ENCODE data around the gene EHD4.

The EHD4 gene

DNA sequence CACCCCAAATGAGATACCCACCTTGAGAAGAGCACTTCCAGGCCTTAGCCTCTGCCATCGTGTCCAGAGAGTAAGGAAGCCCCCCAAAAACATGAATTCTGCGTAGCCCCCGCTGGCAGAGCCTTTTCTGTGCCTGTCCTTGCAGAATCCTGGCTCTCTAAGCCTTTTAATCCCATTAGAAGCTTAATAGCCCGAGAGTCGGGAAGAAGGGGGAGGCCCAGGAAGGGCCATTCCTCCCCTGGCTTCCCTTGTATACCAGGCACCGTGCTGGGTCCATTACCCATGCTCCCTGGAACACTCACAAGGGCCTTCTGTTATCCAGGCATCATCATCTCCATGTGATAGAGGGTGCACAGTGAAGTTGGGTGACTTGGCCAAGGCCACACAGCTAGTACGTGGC is 85.6 kb downstream of the EHD4 start:
- no peak for TF ChIP-seq ZNF248 (tag by site-specific recombination; IDR thresholded peaks at IDR 0.05)
- no peak for TF ChIP-seq ZNF513 (tag by site-specific recombination; IDR thresholded peaks at IDR 0.05)
- TF ChIP-seq ZNF239 (tag by site-specific recombination; IDR thresholded peaks at IDR 0.05), result no peak
- TF ChIP-seq IKZF3 (tag by site-specific recombination; IDR thresholded peaks at IDR 0.05), result no peak
- TF ChIP-seq ZBTB20 (tag by site-specific recombination; IDR thresholded peaks at IDR 0.05), result no peak
- TF ChIP-seq, protein P1, sequence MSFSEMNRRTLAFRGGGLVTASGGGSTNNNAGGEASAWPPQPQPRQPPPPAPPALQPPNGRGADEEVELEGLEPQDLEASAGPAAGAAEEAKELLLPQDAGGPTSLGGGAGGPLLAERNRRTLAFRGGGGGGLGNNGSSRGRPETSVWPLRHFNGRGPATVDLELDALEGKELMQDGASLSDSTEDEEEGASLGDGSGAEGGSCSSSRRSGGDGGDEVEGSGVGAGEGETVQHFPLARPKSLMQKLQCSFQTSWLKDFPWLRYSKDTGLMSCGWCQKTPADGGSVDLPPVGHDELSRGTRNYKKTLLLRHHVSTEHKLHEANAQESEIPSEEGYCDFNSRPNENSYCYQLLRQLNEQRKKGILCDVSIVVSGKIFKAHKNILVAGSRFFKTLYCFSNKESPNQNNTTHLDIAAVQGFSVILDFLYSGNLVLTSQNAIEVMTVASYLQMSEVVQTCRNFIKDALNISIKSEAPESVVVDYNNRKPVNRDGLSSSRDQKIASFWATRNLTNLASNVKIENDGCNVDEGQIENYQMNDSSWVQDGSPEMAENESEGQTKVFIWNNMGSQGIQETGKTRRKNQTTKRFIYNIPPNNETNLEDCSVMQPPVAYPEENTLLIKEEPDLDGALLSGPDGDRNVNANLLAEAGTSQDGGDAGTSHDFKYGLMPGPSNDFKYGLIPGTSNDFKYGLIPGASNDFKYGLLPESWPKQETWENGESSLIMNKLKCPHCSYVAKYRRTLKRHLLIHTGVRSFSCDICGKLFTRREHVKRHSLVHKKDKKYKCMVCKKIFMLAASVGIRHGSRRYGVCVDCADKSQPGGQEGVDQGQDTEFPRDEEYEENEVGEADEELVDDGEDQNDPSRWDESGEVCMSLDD (tag by site-specific recombination; IDR thresholded peaks at IDR 0.05), result no peak
- Histone ChIP-seq H3K9me3 (ENCODE audit: control insufficient read depth, insufficient read depth, low read depth, low read length) (no peaks in the 10 kb centered on the region), H3K4me1 (ENCODE audit: control insufficient read depth, insufficient read depth, low read length) (no peaks in the 10 kb centered on the region), H3K36me3 (ENCODE audit: control insufficient read depth in 2 of 2, insufficient read depth in 1 of 2, low read length in 2 of 2) (no peaks in the 10 kb centered on the region), H3K4me3 (ENCODE audit: low read depth, low read length) (no peak overlapping the region), H3K27ac (ENCODE audit: extremely low read depth, low read depth, low read length) (no peak overlapping the region)
- ChIA-PET POLR2A (no interaction called here), CTCF (interaction anchor here (0.6 kb wide), 1 partner anchor 251 kb away, joined by 3 read pairs; no protein-coding TSS in a partner anchor)

GRCh38 chr15:41885841-41886240 is 86.5 kb downstream of the EHD4 start:
- TF ChIP-seq SP2 (tag by site-specific recombination; IDR thresholded peaks at IDR 0.05), result no peak
- TF ChIP-seq, protein P2, sequence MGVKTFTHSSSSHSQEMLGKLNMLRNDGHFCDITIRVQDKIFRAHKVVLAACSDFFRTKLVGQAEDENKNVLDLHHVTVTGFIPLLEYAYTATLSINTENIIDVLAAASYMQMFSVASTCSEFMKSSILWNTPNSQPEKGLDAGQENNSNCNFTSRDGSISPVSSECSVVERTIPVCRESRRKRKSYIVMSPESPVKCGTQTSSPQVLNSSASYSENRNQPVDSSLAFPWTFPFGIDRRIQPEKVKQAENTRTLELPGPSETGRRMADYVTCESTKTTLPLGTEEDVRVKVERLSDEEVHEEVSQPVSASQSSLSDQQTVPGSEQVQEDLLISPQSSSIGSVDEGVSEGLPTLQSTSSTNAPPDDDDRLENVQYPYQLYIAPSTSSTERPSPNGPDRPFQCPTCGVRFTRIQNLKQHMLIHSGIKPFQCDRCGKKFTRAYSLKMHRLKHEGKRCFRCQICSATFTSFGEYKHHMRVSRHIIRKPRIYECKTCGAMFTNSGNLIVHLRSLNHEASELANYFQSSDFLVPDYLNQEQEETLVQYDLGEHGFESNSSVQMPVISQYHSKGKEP (tag by site-specific recombination; IDR thresholded peaks at IDR 0.05), result no peak
- no peak for TF ChIP-seq ZFHX2 (tag by site-specific recombination; conservative IDR thresholded peaks at IDR 0.05)
- no peak for TF ChIP-seq ELK4 (IDR thresholded peaks at IDR 0.05; ENCODE audit: borderline replicate concordance, low read depth, low read length)
- no peak for TF ChIP-seq ZSCAN4 (tag by site-specific recombination; IDR thresholded peaks at IDR 0.05)
- no peak for TF ChIP-seq IKZF3 (tag by site-specific recombination; IDR thresholded peaks at IDR 0.05)
- TF ChIP-seq PRDM10 (tag by site-specific recombination; IDR thresholded peaks at IDR 0.05), result no peak
- TF ChIP-seq OVOL3 (tag by site-specific recombination; IDR thresholded peaks at IDR 0.05), result no peak
- TF ChIP-seq, protein P3, sequence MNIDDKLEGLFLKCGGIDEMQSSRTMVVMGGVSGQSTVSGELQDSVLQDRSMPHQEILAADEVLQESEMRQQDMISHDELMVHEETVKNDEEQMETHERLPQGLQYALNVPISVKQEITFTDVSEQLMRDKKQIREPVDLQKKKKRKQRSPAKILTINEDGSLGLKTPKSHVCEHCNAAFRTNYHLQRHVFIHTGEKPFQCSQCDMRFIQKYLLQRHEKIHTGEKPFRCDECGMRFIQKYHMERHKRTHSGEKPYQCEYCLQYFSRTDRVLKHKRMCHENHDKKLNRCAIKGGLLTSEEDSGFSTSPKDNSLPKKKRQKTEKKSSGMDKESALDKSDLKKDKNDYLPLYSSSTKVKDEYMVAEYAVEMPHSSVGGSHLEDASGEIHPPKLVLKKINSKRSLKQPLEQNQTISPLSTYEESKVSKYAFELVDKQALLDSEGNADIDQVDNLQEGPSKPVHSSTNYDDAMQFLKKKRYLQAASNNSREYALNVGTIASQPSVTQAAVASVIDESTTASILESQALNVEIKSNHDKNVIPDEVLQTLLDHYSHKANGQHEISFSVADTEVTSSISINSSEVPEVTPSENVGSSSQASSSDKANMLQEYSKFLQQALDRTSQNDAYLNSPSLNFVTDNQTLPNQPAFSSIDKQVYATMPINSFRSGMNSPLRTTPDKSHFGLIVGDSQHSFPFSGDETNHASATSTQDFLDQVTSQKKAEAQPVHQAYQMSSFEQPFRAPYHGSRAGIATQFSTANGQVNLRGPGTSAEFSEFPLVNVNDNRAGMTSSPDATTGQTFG (tag by site-specific recombination; IDR thresholded peaks at IDR 0.05; ENCODE audit: borderline replicate concordance), result no peak
- no peak for TF ChIP-seq ZBTB7A (tag by site-specific recombination; IDR thresholded peaks at IDR 0.05; ENCODE audit: low read depth)
- no peaks in the 10 kb centered on the region for H3K4me1 ChIP-seq (ENCODE audit: control insufficient read depth, insufficient read depth, low read length)
- CTCF ChIA-PET, result no interaction called here

More at GRCh38 chr15:41885841-41886240, 86.5 kb downstream of the EHD4 start:
- Histone ChIP-seq H3K36me3 (ENCODE audit: control insufficient read depth in 2 of 2, insufficient read depth in 1 of 2, low read length in 2 of 2) (no peaks in the 10 kb centered on the region), H3K4me3 (ENCODE audit: low read depth, low read length) (no peak overlapping the region), H3K27ac (ENCODE audit: extremely low read depth, low read depth, low read length) (no peak overlapping the region), H3K9me3 (ENCODE audit: control insufficient read depth, insufficient read depth, low read depth, low read length) (no peaks in the 10 kb centered on the region)
- POLR2A ChIA-PET, result no interaction called here

Measured in HEK293 (cell line).